Activated T-helper 2 cell treated with anti-CD3 and anti-CD28 coated beads, Interferon-gamma antibody, Interleukin-2, Interleukin-4, amounts not matched to agents 10 μg/mL and 5 μg/mL and 100 μg/mL, durations not matched to agents 14 hours and 24 hours and 36 hours (primary cell): Measurements from ENCODE around the gene PAX5. TPM values are rescaled to one million over a fixed set of nuclear protein-coding genes. Genes with fewer than 3 reads are reported as not detected.

ENCODE experiments used
- DNase-seq: peaks from one replicate; pipeline ENCODE4 v3.0.0; 2021; ENCODE audit warnings: low spot score
- H3K27ac Mint-ChIP-seq: one replicate; pipeline ENCODE4 v1.8.0; 2021; ENCODE audit warnings: mixed read lengths
- H3K27me3 Mint-ChIP-seq: one replicate; pipeline ENCODE4 v1.8.0; 2021; ENCODE audit warnings: low read depth, mixed read lengths
- H3K36me3 Mint-ChIP-seq: one replicate; pipeline ENCODE4 v1.8.0; 2021; ENCODE audit warnings: low read depth, mixed read lengths
- H3K4me1 Mint-ChIP-seq: one replicate; pipeline ENCODE4 v1.8.0; 2021; ENCODE audit warnings: low read depth, mixed read lengths
- H3K4me3 Mint-ChIP-seq: one replicate; pipeline ENCODE4 v1.8.0; 2021; ENCODE audit warnings: low read depth, mild to moderate bottlenecking, moderate library complexity, mixed read lengths
- H3K9me3 Mint-ChIP-seq: one replicate; pipeline ENCODE4 v1.8.0; 2021; ENCODE audit warnings: mixed read lengths
- intact Hi-C: fragments of 100-400 bp; cut with micrococcal nuclease; formaldehyde crosslinking; loops from one replicate; pipeline ENCODE4 v1.15.1; 2023
- total RNA-seq: library from RNA; stranded (reverse); gene quantifications from 2 replicates; pipeline ENCODE4 v1.2.3, GENCODE V29; 2022

PAX5 gene
- total RNA-seq, 1 donor from 2014 or later, result 0.34 TPM

GRCh38 chr9:36987409-36987808 lies 46.7 kb downstream of the PAX5 start:
- no peak for DNase-seq
- Mint-ChIP-seq H3K9me3 (peaks cover 24% of the 10 kb centered on the region), H3K27me3 (peaks cover 64% of the 10 kb centered on the region), H3K36me3 (peaks cover 10% of the 10 kb centered on the region), H3K27ac (no peak overlapping the region), H3K4me3 (no peak overlapping the region), H3K4me1 (peaks cover 4% of the 10 kb centered on the region)
- intact Hi-C loops, result loop anchor here (5.0 kb wide), 1 partner anchor 45 kb away; the partner anchor contains the start of gene PAX5

- intact Hi-C loops, result loop anchor here (5.0 kb wide), 1 partner anchor 46 kb away; the partner anchor contains the start of gene PAX5
- H3K27ac Mint-ChIP-seq, result no peak overlapping the region
- no peak overlapping the region for H3K4me3 Mint-ChIP-seq
- H3K27me3 Mint-ChIP-seq, result peaks cover 65% of the 10 kb centered on the region
- peaks cover 9% of the 10 kb centered on the region for H3K36me3 Mint-ChIP-seq
- no peak for DNase-seq
- peaks cover 4% of the 10 kb centered on the region for H3K4me1 Mint-ChIP-seq
- peaks cover 19% of the 10 kb centered on the region for H3K9me3 Mint-ChIP-seq
These were observed 47.3 kb downstream of the PAX5 start for GRCh38 chr9:36986468-36987408.

GRCh38 chr9:36985769-36986467 lies 48.1 kb downstream of the PAX5 start:
- Mint-ChIP-seq H3K9me3 (peaks cover 11% of the 10 kb centered on the region), H3K36me3 (peaks cover 6% of the 10 kb centered on the region), H3K4me3 (peak overlapping the region; percentile 18), H3K27ac (no peak overlapping the region), H3K4me1 (peaks cover 4% of the 10 kb centered on the region), H3K27me3 (peaks cover 62% of the 10 kb centered on the region)
- intact Hi-C loops, result loop anchor here (5.0 kb wide), 1 partner anchor 46 kb away; the partner anchor contains the start of gene PAX5
- no peak for DNase-seq

GRCh38 chr9:36985061-36985768 lies 48.9 kb downstream of the PAX5 start:
- Mint-ChIP-seq H3K9me3 (peaks cover 6% of the 10 kb centered on the region), H3K4me1 (peaks cover 4% of the 10 kb centered on the region), H3K4me3 (peak overlapping the region; percentile 18), H3K27me3 (peaks cover 59% of the 10 kb centered on the region), H3K36me3 (peaks cover 2% of the 10 kb centered on the region), H3K27ac (no peak overlapping the region)
- intact Hi-C loops, result loop anchor here (5.0 kb wide), 1 partner anchor 47 kb away; the partner anchor contains the start of gene PAX5
- no peak for DNase-seq

GRCh38 chr9:36980148-36980974 lies 53.7 kb downstream of the PAX5 start:
- DNase-seq, result no peak
- Mint-ChIP-seq H3K9me3 (no peaks in the 10 kb centered on the region), H3K27ac (no peak overlapping the region), H3K4me1 (no peaks in the 10 kb centered on the region), H3K27me3 (peaks cover 36% of the 10 kb centered on the region), H3K36me3 (no peaks in the 10 kb centered on the region), H3K4me3 (no peak overlapping the region)
- intact Hi-C loops, result no loop called here

GRCh38 chr9:36976371-36977030 lies 57.6 kb downstream of the PAX5 start:
- H3K4me3 Mint-ChIP-seq, result no peak overlapping the region
- no peak overlapping the region for H3K27ac Mint-ChIP-seq
- no peaks in the 10 kb centered on the region for H3K9me3 Mint-ChIP-seq
- intact Hi-C loops, result no loop called here
- H3K27me3 Mint-ChIP-seq, result peaks cover 12% of the 10 kb centered on the region
- H3K36me3 Mint-ChIP-seq, result no peaks in the 10 kb centered on the region
- DNase-seq, result no peak
- H3K4me1 Mint-ChIP-seq, result no peaks in the 10 kb centered on the region

- intact Hi-C loops, result no loop called here
- Mint-ChIP-seq H3K9me3 (no peaks in the 10 kb centered on the region), H3K4me1 (no peaks in the 10 kb centered on the region), H3K36me3 (no peaks in the 10 kb centered on the region), H3K27me3 (peaks cover 10% of the 10 kb centered on the region), H3K4me3 (no peak overlapping the region), H3K27ac (no peak overlapping the region)
- no peak for DNase-seq
These were observed 59.3 kb downstream of the PAX5 start for GRCh38 chr9:36974731-36975130.

GRCh38 chr9:36971935-36972488 lies 62.1 kb downstream of the PAX5 start:
- peaks cover 5% of the 10 kb centered on the region for H3K27me3 Mint-ChIP-seq
- no peaks in the 10 kb centered on the region for H3K9me3 Mint-ChIP-seq
- no peak overlapping the region for H3K27ac Mint-ChIP-seq
- H3K36me3 Mint-ChIP-seq, result no peaks in the 10 kb centered on the region
- intact Hi-C loops, result no loop called here
- no peak for DNase-seq
- H3K4me3 Mint-ChIP-seq, result no peak overlapping the region
- H3K4me1 Mint-ChIP-seq, result no peaks in the 10 kb centered on the region

- no peaks in the 10 kb centered on the region for H3K27me3 Mint-ChIP-seq
- H3K27ac Mint-ChIP-seq, result no peak overlapping the region
- no peaks in the 10 kb centered on the region for H3K9me3 Mint-ChIP-seq
- DNase-seq, result no peak
- no peaks in the 10 kb centered on the region for H3K4me1 Mint-ChIP-seq
- no peak overlapping the region for H3K4me3 Mint-ChIP-seq
- no peaks in the 10 kb centered on the region for H3K36me3 Mint-ChIP-seq
- intact Hi-C loops, result no loop called here
These were observed 63.8 kb downstream of the PAX5 start for GRCh38 chr9:36970007-36970888.

- no peaks in the 10 kb centered on the region for H3K4me1 Mint-ChIP-seq
- H3K9me3 Mint-ChIP-seq, result no peaks in the 10 kb centered on the region
- DNase-seq, result no peak
- no peaks in the 10 kb centered on the region for H3K36me3 Mint-ChIP-seq
- intact Hi-C loops, result no loop called here
- H3K27me3 Mint-ChIP-seq, result no peaks in the 10 kb centered on the region
- H3K27ac Mint-ChIP-seq, result no peak overlapping the region
- H3K4me3 Mint-ChIP-seq, result no peak overlapping the region
These were observed 64.8 kb downstream of the PAX5 start for GRCh38 chr9:36969216-36969771.
